DMS53 treated with DMSO at 0.1 percent for 48 hours (cell line): ENCODE measurements around the gene SLC6A17.

ENCODE experiments used
- DNase-seq: peaks from one replicate; lab custom pipeline; 2025; ENCODE audit not compliant: unreplicated experiment; lab: John Stamatoyannopoulos, UW

The SLC6A17 gene

GRCh38 chr1:110150330-110151174, at the start of gene SLC6A17:
TSS of gene SLC6A17 (plus strand) at chr1:110150494. CDS start at chr1:110166930, 16,436 bp downstream.
- peak; percentile 58 for DNase-seq

DNA sequence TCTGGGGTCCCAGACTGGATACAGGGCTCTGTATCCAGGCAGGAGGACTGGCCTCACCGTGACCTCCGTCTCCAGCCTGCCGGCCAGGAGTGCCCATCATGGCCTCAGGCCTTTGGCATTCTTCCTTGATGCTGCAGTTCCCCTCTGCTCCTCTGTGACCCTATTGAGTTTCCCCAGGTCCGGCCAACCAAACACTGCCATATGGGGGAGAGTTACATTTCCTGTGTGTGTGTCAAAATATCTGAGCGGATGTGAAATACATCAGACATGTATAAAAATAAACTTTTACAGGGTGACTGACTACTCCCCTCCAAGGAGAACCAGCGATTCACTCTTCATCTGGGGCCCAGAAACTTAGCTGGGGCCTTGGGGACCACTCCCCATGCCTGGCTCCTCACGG, 48.2 kb upstream of the SLC6A17 start:
- DNase-seq, result no peak

- DNase-seq, result peak; percentile 75
Observed at GRCh38 chr1:110106013-110106941, 44.0 kb upstream of the SLC6A17 start.

DNA sequence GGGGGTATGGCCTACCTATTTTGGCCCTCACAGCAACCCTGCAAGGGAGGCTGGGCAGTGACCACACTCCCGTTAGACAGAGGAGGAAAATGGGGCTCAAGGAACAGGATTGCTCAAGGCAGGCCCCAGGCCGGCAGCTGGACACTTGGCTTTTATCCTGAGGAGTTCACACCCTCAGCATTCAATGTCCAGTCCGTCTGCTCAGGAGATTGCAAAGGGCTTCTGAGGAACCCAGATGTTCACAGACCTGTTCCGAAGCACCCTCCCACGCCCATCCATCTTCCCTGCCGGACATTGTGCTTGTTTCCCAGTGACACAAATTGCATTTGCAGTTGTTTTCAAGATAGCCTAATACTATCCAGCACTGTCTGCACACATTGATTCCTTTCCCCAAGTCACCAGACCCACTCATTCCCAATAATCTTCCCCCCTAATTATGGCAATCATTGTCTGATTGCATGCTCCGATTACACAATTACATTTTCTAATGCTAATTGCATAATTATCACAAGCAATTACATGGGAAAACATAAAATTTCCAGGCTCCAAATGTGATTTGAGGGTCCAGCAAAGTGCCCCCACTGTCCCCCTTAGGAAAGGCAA, 42.3 kb upstream of the SLC6A17 start:
- DNase-seq, result no peak

GRCh38 chr1:110111081-110111480, 39.2 kb upstream of the SLC6A17 start:
- DNase-seq, result no peak

- DNase-seq, result no peak
Observed at GRCh38 chr1:110112143-110112542, 38.2 kb upstream of the SLC6A17 start, which contains the start of gene UBL4B. TSS of gene UBL4B (plus strand) at chr1:110112443. CDS start at chr1:110112535, 92 bp downstream.

- DNase-seq, result peak; percentile 50
Observed at GRCh38 chr1:110112656-110113055, 37.6 kb upstream of the SLC6A17 start.

DNA sequence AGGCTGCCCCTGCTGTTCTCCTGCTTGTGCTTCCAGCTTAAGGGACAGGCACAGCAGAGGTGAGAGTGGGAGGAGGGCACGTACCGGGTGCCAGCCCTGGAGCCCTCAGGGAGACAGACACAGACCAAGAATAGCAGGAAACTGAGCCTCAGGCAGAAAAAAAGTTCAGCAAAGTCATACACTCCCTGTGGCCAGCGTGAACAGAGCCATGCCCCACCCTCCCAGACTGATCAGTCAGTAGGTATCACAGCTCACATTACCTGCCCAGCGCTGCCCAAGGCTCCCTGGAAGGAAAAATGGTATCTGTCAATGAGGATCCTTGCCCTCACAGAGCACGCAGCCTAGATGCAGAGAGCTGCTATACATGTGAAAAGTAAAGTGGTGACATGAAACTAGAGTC, 36.7 kb upstream of the SLC6A17 start:
- DNase-seq, result no peak

- no peak for DNase-seq
Observed at GRCh38 chr1:110114173-110114572, 36.1 kb upstream of the SLC6A17 start.

DNA sequence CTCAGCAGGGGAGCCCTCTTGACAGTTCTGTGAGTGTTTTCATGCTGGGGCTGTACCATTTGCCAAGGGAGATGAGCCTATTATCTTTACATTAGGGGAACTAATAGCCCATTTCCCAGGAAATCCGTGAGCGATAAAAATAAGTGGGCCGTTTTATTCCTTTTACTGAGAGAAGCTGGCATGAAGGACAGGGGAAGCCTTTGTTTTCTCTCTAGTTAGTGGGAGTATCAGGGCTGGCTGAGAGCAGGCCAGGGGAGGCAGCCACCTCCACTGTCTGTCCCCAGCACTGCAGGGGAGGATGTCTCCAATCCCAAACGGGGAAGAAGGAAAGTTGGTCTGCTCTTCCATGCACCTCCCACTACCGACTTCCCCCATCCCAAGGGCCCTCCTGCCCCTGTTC, 35.5 kb upstream of the SLC6A17 start:
- no peak for DNase-seq

GRCh38 chr1:110118636-110119396, 31.5 kb upstream of the SLC6A17 start:
- DNase-seq, result peak; percentile 29

GRCh38 chr1:110119843-110120242, 30.5 kb upstream of the SLC6A17 start:
- peak; percentile 76 for DNase-seq

DNA sequence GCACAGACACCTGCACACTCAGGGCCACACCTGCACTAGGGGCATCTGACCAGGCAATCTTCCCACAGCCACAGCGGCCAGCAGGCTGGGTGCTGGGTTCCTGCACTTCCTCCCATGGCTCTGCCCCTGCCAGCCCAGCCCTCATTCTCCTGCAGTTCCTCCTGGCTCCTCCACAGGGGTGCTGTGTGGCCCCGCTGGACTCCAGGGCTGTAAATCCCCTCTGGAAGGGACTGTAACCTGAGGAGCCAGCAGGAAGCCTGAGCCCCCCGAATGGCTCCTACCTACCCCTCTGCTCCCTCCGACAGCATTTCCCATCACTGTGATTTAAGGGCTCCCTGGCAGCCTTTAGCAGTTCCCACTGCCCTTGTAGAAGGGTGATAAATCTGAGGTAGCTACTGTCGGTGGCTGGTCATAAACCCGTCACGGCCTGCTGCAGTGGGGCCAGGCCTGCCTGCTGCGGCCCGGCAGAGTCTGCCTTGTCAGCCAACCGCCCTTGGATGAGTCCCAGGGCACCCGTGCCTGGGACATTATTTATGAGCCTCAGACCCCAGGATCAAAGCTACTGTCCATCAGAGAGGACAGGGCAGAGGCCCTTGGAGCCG, 29.2 kb upstream of the SLC6A17 start:
- DNase-seq, result no peak

DNA sequence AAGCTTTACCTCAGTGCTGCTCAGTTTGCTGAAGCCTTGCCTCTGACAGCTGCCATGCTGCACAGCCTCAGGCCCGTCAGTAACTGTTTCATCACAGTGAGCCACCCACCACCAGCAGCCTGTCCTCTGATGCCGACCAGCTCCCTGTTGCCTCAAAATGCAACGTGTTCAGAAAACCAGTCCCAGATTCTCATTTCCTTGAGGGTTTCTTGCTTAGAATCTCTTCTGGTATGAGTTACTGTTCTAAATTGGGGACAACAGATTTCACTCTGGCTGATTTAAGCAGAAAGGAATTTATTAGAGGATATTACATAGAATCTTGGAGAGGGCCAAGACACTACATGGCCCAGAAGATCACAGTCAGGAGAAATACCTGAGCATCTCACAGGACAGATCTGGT, 27.1 kb upstream of the SLC6A17 start:
- no peak for DNase-seq

DNA sequence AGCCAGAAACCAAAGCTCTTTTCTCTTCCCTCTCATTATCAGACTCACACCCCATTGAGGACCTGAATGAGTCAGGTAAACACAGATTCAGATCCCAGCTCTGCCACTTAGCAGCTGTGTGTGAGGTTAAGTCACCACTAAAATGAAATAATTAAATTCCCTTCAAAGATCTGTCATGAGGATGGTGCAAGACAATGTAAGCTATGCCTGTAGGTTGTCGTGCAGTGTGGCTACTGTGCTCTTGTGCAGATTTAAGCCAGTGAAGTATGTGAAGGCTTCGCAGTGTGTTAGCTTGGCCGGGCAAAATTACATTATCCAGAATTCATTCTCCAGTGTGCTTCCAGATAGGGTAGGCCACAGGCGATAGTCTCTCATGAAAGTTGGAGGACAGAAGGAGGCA, 24.5 kb upstream of the SLC6A17 start:
- peak; percentile 3 for DNase-seq

GRCh38 chr1:110130113-110130591, 20.1 kb upstream of the SLC6A17 start:
- DNase-seq, result no peak

- no peak for DNase-seq
Observed at GRCh38 chr1:110130989-110131388, 19.3 kb upstream of the SLC6A17 start.

DNA sequence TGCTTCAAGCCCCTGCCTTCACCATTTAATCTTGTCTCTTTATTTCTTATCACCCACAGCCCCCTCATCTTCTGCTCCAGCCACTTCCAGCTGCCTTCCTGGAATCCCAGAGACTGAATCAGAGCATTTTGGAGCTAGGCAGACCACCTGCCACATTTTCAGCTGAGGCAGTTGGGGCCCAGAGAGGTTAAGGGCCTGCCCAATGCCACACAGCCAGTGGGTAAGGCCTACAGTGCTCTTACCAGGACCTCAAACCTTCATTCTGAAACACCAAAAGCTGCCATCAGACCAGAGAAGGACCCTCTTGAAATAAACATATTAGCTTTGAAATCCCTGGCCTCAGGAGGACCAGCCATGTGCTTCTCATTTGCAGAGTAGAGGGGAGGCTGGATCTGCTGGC, 17.6 kb upstream of the SLC6A17 start:
- no peak for DNase-seq

- peak; percentile 52 for DNase-seq
Observed at GRCh38 chr1:110133436-110133835, 16.9 kb upstream of the SLC6A17 start.

DNA sequence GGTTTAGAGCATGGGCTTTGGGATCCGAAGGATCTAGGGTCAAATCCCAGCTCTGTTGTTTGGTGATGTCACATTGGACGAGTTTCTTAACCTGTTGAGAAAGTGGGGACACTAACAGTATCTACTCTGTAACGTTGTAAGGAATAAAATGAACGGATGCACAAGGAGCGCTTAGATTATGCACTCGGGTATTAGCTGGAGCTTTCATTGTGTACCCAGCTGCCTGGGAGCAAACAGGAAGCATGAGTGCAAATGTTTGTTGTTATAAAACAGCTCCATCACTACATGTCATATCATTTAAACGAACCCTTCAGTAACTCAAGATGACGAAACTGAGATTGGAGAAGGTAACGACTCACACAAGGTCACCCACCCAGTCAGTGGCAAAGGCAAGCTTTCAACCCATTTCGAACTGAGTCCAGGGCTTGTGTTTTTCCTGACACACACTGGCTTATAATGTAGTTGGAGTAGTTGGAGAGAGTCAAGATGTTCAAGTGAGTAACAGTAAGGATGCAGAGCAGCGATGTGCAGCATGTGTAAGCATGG, 16.2 kb upstream of the SLC6A17 start:
- DNase-seq, result peak; percentile 98
